Stimulated activated CD8-positive, alpha-beta memory T cell treated with anti-CD3 and anti-CD28 coated beads, Interleukin-2, amount 100 ng/mL, for 48 hours (primary cell): ENCODE results near the gene NET1.

Experiments
- DNase-seq, 2 donors: peaks; one replicate each; pipeline ENCODE4 v3.0.0-alpha.2; 2020; ENCODE audit warnings: low read depth in 2 of 2

The NET1 gene

DNA sequence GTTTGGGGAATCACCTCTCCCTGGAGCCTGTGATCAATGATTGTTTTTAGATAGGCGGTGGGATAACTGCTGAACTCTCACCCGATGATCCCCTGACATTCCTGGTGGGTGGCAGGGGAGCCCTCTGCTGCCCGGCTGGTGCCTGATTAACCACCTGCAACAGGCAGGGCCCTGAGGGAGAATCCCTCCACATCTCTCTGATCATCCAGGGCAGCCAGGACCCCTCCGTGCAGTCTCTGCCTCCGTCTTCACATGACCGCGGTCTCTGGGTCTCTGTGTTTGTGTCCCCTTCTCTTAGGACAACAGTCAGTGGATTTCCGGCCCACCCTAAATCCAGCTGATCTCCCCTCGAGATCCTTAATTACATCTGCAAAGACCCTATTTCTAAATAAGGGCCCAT lies 69.7 kb downstream of the NET1 start:
- no peak for DNase-seq

DNA sequence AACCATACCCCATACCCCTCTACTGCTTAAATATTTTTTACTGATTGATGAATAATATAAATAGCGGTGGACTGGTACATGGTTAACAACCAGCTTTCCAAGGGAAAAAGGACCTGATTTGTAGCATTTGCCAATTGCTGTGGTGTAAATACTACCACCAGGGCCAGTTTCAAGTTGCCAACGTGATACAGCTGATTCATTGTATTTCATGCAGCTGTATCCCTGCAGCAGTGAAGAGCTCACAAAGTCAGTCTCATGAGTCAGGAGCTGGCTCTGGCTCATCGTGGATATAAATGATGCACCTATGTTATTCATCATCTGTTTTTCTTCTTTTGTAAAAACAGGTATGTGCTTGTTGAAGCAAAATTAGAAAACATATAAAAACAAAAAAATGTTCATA lies 71.8 kb downstream of the NET1 start:
- DNase-seq, result no peak

DNA sequence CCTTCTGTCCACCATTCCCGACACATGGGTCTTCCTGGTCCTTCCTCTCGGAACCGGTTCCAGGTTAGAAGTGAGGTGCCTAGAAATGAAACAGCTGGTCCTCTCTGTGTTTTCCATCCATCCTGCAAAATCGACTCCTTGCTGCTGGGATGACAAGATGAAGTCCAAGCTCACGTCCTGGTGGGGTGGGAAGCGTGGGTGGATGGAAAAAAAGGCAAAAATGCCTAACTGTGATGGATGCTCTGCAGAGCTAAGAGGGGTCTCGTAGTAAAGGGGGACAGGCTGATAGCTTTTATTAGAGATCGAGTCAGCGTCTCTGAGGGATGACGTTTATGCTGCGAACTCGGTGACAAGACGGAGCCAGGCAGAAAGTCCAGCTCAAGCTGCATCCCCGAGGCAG lies 72.9 kb downstream of the NET1 start:
- no peak for DNase-seq

DNA sequence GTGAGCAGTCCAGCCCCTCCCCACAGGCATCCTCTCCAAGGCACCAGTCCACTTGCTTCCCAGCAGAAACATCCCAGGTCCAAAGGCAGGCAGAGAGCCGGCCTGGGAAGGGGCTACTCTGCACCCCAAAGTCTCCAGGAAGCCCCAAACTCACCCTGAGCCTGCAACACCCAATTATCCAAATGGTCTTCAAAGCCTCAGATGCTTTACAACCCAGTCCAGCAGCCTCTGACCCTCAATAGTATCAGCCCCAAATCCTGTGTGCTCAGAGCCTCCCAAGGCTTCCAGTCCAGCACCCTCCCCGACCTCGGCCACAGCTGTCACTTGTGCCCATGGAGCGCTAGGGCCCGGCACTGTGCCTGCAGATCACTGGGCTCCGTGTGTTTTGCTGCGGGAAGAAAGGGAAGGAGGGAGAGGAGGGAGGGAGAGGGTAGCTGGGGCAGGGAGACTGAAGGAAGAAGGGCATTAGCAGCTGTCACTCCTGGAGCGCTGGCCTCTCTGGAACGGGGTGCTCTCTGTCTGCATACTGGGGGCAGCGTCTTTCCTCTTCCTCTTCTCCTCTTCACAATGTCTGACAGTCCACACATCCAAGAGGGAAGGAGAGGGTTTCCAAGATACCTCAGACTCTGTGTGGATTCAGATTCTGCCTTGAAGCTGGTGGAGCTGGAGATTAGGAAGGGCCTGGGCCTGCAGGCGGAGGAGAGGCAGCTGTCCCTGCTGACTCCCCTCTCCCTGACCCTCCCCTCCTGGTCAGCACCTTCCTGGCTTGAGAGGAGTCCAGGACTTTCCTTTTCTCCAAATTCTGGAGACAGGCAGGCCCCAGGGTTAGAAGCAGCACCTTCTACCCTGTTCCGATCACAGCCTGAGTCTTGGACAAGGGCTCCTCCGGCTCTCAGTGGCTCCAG lies 73.8 kb downstream of the NET1 start:
- no peak for DNase-seq

DNA sequence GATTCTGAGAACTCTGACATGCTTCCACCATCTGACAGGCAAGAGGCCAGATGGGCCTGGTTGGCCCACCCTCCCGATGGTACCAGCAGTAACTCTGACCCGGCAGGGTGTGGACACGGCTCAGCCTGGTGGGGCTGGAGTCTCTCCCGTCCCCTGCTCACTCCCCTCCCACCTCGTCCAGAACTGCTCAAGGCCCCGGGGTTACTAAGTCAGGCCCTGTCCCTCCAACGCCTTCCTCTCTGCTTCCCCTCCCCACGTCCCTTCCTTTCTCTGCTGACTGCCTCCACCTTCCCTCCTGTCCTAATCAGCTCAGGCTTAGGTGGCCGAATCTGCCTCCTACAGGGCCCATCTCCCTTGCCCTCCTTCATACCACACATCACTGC lies 74.5 kb downstream of the NET1 start:
- no peak for DNase-seq

DNA sequence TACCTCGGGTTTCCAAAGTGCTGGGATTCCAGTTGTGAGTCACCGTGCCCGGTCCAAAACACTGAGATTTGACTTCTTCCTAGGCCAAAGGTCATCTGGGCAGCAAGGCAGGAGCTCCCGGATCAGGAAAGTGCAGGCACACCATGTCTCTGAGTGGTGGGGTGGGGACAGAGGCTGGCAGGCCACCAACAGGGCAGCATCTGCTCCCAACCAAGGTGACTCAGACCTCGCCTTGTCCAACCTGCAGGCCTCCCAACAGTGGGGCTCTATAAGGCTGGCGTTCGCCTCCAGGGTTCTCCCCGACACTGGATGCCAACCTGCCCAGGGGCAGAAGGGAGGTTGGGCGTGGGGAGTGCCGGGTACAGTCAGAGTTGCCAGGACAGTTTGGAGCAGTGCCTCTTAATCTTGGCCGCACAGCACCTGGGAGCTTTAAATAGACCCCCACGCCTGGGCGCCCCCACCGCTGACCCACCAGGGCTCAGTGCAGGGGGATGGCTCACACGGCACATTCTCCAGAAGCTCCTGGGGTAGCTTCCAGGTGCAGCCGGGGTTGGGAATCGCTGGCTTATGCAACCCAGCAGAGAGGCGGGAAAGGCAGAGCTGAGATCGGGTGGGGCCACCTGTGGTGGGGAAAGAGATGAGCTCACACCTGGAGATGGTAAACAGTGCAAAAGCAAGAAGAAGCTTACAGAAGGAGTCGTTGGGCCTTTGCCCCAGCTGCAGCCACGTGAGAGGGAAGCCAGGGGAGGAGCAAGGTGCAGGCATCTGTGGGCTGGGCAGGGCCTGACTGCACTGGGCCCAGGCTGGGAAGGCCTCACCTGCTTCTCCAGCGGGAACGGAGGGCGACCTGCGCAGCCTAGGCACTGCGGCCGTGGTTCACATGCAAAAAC lies 76.2 kb downstream of the NET1 start:
- DNase-seq, result no peak

DNA sequence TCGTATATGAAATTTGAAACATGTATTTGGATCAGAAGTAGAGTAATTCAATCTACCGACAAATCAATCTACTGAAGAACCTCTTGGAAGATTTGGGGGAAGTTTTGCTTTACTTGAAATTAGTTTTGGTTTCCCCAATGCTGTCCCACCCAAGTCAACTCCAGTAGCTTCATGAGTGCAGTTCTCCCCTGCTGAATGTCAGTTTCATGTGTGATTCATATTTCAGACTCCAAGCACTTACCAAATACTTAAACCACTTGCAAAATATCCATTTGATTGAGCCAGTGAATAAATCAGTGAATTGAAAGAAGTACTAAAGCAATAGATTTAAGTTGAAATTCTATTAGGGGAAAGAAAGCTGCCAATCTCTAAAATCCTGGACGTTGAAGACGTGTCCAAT lies 77.7 kb downstream of the NET1 start:
- DNase-seq, result no peak

DNA sequence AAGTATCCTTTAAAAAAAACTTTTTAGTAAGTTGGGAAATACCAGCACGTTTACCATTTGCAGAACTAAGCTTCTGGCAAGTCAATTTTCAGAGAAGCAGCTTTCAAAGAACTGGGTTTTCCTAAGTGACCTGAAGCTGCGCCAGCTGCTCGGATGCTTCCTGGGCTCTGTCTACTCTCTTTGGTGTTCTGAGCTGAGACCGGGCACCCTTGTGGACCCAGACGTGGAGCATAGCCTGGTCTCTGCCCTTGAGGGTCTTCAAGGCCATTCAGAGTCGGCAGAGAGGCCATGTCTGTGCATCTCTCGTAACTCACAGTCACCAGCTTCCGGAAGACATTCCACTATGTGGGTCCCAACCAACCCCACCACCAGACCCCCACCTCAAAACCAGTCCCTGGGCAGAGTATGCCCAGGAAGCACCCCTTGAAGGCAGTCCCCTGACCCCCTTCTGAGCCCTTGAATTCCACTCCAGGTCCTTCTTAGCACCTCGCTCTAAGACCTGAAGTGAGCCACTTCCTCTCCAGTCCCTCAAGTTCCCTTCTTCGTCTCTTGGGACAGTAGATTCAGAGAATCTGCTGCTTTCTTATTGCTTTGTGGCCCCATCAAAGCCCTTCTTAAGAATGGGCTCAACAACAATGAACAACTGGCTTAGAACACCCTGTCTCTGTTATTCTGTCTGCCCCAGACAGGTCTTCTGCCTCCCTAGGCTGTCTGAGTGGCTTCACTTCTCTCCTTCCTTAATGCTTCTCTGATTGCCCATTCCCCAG lies 78.5 kb downstream of the NET1 start:
- DNase-seq, result no peak

DNA sequence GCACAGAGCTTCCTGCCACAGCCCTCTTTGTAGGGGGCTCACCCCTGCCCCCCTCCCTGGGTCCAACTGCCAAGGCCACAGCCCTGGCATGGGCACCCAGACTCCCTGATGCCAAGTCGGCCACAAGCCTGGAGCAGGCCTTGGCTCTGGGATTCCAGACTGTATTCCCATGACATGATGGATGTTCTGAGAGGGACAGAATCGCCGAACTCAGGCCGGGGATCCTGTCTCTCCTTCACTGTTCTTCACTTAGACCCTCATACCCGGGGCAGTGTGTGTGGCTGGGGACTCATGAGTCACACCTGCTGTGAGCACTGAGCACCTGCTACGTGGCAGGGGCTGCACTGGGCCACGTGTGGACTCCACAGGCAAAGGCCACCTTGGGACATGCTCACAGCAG lies 79.1 kb downstream of the NET1 start:
- no peak for DNase-seq

DNA sequence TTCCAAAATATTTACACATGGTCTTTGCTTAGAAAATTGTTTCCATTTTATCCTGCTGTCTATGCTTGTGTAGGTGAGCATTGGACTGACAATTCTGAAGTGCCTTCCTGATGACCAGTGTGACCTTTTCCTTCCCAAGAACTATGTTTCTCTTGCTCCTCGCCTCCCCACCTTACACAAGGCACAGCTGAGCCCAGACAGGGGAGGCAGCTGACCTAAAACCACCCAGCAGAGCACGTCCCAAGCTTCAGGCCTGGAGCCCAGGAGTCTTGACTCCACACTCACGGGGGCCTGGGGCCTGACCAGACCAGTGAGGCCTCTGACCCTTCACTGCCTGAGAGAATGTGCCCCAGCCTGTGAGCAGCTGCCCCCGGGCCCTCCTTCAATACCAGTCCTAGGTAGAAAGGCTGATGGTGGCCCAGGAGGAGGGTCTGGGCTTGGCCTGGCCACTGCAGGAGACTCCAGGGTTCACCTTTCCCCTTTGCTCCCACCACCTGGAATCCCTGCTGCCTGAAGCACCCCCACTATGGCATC lies 80.0 kb downstream of the NET1 start:
- no peak for DNase-seq

DNA sequence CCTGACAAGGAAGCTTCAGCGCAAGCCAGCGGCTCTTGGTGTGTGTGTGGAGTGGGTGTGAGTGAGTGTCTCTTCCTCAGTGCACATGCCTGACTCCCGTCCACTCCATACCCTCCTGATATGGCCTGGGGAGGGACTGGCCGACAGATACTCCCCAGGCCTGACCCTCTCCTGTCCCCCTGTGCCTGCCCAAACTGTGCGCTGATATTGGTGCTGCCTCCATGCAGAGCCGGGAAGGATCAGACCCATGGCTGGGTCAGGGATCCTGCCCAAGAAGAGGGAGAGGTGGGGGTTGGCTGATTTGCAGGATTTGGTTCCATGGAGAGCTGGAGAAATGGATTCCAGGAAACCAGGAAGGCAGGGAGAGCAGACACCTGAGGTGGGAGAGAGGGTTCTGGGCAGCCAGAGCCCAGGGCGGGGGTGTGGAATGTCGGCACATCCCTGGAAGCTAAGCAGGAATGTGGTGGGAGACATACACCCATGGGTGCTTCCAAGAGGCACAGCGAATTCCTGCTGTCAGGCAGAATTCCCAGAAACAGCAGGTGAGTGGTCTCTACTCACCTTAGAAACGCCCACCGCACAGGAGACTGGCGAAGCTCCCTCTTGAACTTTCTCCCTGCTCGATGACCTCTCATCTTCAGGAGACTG lies 80.7 kb downstream of the NET1 start:
- DNase-seq, result no peak

DNA sequence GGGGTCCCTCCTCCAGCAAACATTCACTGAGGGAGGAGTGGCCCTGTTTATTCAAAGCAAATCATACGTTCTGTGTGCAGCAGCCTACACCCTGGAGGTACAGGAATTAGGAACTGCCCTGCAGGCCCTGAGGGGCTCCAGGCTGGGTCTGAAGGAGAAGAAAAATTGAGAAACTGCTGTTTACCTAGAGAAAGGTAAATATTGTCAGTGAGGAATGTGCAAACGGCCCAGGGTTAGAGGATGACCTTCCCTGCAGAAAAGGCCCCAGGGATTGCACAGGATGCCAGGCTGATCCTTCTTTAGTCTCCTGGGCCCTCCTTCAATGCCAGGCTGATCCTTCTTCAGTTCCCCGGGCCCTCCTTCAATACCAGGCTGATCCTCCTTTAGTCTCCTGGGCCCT lies 81.3 kb downstream of the NET1 start:
- no peak for DNase-seq

DNA sequence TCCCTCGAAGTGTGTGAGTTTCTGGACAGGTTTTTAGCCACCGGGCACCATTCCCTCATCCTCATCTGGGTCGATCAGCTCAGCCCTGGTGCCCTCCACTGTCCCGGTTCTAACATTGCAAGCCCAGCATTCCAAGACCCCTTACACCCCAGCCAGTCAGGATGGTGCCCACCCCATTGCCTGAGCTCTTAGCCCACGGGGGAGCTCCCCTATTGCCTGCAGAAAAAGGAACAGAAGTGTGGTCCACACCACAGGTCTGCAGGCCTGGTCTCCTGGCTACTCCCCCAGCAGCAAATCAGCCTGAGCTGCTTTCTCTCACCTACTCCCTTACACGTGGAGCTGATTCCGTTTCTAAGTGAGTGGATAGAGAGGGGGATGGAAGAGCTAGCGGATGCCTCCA lies 82.3 kb downstream of the NET1 start:
- no peak for DNase-seq

DNA sequence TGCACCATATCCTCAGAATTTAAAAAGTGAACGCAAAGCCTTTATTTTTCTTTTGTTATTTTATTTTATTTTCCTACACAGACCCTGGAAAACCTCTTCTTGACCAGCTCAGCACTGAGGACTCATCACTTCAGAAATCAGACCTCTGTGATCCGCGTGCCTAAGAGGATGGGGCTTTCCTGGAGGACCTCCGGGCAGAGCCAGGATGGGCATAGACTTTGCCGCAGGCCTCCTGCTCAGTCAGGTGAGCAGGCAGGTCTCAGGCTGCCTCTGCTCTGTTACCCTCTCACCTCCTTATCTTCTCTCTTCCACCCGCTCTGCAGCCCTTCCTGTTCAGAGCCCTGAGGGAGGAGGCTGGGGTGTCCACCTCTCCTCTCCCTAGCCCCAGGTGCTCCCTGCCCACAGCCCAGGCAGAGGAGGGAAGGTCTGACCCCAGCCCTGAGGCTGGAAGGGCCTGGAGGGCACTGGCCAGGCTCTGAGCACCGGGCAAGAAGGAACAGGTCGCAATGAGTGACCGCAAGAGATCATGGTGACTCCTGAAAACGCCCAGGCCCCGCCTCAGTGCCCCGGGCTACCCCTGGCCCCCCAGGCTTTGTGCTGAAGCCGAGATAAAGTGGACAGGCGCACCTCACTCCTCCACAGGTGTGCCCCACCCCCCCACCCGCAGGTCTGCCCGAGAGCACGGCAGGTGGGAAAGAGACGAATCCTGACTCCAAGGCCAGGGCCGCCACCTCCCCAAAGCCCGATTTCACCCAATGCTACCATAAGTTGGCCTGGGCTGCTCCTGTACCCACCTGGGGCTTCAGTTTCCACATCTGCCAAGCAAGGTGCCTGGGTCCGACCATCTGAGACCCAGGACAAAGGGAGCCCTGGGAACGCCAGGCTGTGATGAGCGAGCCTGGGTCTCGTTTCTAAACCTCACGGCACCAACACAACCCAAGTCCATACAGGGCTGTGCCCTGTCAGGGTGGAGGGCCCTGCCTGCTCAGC lies 84.2 kb downstream of the NET1 start:
- DNase-seq, result no peak

DNA sequence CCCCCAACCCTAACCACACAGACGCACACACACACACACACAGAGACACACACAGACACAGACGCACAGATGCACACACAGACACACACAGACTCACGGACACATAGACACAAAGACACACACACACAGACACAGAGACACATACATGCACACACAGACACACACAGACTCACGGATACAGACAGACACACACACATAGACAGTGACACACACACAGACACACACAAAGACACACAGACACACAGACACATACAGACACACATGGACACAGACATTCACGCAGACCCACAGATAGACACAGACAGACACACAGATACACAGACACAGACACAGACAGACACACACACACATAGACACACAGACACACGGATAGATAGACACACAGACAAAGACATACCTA lies 84.9 kb downstream of the NET1 start:
- no peak for DNase-seq

DNA sequence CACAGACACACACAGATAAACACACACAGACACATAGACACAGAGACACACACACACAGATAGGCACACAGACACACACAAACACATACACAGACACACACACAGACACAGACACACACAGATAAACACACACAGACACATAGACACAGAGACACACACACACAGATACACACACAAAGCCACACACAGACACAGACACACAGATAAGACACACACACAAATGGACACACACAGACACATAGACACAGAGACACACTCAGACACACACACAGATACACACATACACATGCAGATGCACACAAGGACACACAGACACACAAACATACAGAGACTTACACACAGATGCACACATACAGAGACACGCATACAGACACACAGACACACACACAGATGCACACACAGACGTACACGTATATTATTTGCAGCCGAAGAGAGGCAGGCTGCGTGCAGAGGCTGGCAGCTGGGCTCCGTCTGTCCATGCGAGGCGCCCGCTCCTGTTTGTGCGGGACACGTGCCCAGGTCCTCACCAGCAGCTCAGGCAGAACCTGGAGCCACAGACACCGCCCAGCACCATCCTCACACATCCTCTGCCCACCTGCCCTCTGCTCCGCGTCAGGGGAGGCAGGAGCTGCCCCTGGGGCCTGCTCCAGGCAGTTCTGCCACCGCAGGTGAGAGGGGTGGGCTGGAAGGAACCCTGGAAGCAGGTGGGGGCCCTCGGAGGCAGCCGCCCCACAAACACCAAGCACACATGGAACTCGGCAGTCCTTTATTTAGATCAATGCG lies 85.8 kb downstream of the NET1 start:
- DNase-seq, result no peak

DNA sequence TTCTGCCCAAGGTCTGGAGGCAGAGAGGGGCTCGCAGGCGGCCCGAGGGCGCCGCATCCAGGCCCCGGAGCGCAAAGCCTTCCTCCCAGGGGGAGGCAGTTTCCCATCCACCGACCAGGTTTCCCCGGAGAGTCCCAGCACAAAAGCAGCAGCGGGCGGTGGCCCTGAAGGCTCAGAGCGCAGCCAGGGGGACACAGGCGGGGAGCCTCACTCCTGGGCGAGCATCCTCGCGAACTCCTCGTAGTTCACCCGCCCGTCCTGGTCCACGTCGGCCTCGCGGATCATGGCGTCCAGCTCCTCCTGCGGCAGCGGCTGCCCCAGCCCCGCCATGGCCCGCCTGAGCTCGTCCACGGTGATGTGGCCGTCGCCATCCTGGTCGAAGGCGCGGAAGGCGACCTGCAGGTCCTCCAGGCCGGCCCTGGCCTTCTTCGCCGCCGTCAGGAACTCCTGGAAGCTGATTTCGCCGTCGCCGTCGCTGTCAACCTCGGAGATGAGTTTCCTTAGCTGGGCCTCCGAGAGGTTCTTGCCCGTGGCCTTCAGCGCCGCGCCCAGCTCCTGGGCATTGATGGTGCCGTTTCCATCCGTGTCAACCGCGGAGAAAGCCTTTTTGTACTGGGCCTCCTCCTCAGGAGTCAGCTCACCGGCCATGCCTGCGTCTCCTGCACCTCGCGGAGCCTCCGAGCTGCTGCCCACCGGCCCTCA lies 86.6 kb downstream of the NET1 start:
- no peak for DNase-seq

DNA sequence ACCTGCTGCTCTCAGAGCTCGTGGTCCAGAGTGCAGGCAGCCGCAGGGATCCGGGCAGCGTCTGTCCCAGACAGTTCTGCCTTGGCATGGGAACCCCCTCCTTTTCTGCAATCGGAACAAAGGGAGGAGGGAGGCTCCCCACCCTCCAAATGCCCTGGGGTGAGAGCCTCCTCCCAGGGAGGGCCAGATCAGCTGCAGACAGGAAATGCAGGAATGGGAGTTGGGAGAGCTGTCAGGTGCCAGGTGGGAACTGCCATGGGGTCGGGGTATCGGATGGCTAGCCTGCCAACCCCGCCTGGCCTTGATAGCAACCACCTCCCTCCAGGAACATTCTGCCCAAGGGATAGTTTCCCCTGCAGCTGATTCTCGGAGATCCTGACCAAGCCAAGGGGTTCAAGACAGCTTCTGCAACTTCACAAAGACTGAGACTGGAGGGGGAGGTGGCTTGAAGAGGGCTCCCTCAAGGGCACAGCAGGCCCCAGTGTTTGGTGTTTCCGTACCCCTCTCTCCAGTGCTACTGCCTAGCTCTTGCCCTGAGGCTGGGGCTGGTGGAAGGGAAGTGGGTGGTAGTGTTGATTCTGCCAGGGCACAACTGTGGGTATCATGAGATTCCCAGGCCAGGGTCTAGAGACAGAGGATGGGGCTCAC lies 87.3 kb downstream of the NET1 start, which contains the start of gene CALML5:
TSS of gene CALML5 (minus strand) at position 78 of the 648 bp plus-strand sequence. CDS start 132 bp downstream, outside the sequence.
- no peak for DNase-seq
